OCI-LY1 (cell line): Measurements from ENCODE around the gene IGF2BP3.

Experiments used
- EZH2 ChIP-seq: fragments of 200-600 bp; sonication (generic), shearing (Covaris generic); IDR thresholded peaks from 2 replicates; pipeline ENCODE4 v1.8.0; 2017; ENCODE audit warnings: borderline replicate concordance, mixed run types, mild to moderate bottlenecking, antibody characterized with exemption, low read length, moderate library complexity, mixed read lengths
- TF ChIP-seq, protein P1 (sequence below): fragments of 200-600 bp; sonication (generic), shearing (Covaris generic); IDR thresholded peaks from 2 replicates; pipeline ENCODE4 v1.5.1; 2017; ENCODE audit warnings: mild to moderate bottlenecking, antibody characterized with exemption, low read length, moderate library complexity, mixed read lengths

DNA sequence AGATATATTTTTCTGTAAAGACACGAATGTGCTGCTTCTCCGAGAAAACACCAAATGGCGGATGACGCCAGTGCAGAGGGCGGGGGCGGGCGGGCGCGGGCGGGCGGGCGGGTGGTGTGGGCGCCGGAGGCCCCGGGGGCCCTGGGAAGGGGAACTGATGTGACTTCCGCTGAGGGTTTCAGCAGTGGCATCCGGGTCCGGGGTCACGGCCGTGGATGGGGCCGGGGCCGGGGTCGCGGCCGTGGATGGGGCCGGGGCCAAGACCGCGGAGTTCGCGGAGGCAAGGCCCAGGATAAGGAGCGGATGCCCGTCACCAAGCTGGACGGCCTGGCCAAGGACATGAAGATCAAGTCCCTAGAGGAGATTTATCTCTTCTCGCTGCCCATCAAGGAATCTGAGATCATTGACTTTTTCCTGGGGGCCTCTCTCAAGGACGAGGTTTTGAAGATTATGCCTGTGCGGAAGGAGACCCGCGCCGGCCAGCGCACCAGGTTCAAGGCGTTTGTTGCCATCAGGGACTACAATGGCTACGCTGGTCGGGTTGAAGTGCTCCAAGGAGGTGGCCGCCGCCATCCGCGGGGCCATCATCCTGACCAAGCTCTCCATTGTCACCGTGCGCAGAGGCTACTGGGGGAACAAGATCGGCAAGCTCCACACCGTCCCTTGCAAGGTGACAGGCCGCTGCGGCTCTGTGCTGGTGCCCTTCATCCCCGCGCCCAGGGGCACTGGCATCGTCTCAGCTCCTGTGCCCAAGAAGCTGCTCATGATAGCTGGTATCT lies 20.3 kb upstream of the IGF2BP3 start:
- TF ChIP-seq, protein P1, sequence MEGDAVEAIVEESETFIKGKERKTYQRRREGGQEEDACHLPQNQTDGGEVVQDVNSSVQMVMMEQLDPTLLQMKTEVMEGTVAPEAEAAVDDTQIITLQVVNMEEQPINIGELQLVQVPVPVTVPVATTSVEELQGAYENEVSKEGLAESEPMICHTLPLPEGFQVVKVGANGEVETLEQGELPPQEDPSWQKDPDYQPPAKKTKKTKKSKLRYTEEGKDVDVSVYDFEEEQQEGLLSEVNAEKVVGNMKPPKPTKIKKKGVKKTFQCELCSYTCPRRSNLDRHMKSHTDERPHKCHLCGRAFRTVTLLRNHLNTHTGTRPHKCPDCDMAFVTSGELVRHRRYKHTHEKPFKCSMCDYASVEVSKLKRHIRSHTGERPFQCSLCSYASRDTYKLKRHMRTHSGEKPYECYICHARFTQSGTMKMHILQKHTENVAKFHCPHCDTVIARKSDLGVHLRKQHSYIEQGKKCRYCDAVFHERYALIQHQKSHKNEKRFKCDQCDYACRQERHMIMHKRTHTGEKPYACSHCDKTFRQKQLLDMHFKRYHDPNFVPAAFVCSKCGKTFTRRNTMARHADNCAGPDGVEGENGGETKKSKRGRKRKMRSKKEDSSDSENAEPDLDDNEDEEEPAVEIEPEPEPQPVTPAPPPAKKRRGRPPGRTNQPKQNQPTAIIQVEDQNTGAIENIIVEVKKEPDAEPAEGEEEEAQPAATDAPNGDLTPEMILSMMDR = no peak
- no peak for TF ChIP-seq EZH2
